Smooth muscle cell (in vitro differentiated cells): ENCODE measurements around the gene NT5DC1. TPM values are rescaled to one million over a fixed set of nuclear protein-coding genes. Genes with fewer than 3 reads are reported as not detected.

Experiments used
- DNase-seq: peaks from one replicate; lab custom pipeline; 2025; ENCODE audit not compliant: unreplicated experiment; lab: John Stamatoyannopoulos, UW
- H2AFZ ChIP-seq: fragments of 200-600 bp; sonication (generic); 2 replicates; pipeline ENCODE4 v1.6.0; 2016; ENCODE audit warnings: antibody characterized with exemption, low read depth, mild to moderate bottlenecking
- H3F3A ChIP-seq: fragments of 200-600 bp; sonication (generic); 2 replicates; pipeline ENCODE4 v1.6.0; 2017; ENCODE audit warnings: antibody characterized with exemption, low read depth
- H3K27ac ChIP-seq: fragments of 200-600 bp; sonication (generic); 2 replicates; pipeline ENCODE4 v1.5.1; 2016; ENCODE audit warnings: low read depth, mild to moderate bottlenecking
- H3K27me3 ChIP-seq: fragments of 200-600 bp; sonication (generic); 2 replicates; pipeline ENCODE4 v1.6.1; 2016; ENCODE audit warnings: low read depth, mild to moderate bottlenecking
- H3K36me3 ChIP-seq: fragments of 200-600 bp; sonication (generic); 2 replicates; pipeline ENCODE4 v1.5.1; 2016; ENCODE audit warnings: low read depth
- H3K4me1 ChIP-seq: fragments of 200-600 bp; sonication (generic); 2 replicates; pipeline ENCODE4 v1.5.1; 2016; ENCODE audit warnings: low read depth
- H3K4me2 ChIP-seq: fragments of 200-600 bp; sonication (generic); 2 replicates; pipeline ENCODE4 v1.6.0; 2016; ENCODE audit warnings: mild to moderate bottlenecking
- H3K4me3 ChIP-seq: fragments of 200-600 bp; sonication (generic); 2 replicates; pipeline ENCODE4 v1.5.1; 2016; ENCODE audit warnings: mild to moderate bottlenecking
- H3K79me2 ChIP-seq: fragments of 200-600 bp; sonication (generic); 2 replicates; pipeline ENCODE4 v1.6.0; 2016; ENCODE audit warnings: low read depth, mild to moderate bottlenecking
- H3K9ac ChIP-seq: fragments of 200-600 bp; sonication (generic); 2 replicates; pipeline ENCODE4 v1.6.0; 2016; ENCODE audit warnings: low read depth
- H3K9me3 ChIP-seq: fragments of 200-600 bp; sonication (generic); replicated peaks from 2 replicates; pipeline ENCODE4 v1.5.1; 2016; ENCODE audit warnings: low read depth
- H4K20me1 ChIP-seq: fragments of 200-600 bp; sonication (generic); 2 replicates; pipeline ENCODE4 v1.6.0; 2016; ENCODE audit warnings: low read depth
- WGBS: methylation state at CpG from one replicate; pipeline ENCODE4 v1.1.7; 2016; ENCODE audit warnings: low lambda C conversion rate; 5-methylcytosine and 5-hydroxymethylcytosine counted together
- polyA plus RNA-seq: library from polyadenylated mRNA; unstranded; fragments of >200 nt; fragmentation: Nextera tagmentation; extraction: Ambion mirVana; gene quantifications from 2 replicates; pipeline ENCODE4 v1.2.1, GENCODE V29; 2016
- total RNA-seq: library from RNA; depleted of rRNA; stranded (reverse); fragments of >200 nt; gene quantifications from 2 replicates; pipeline ENCODE4 v1.2.3, GENCODE V29; 2014
- TF ChIP-seq, protein P1 (sequence below): fragments of 200-600 bp; sonication (generic); IDR thresholded peaks from 2 replicates; pipeline ENCODE4 v1.5.1; 2017; ENCODE audit warnings: borderline replicate concordance, mild to moderate bottlenecking, antibody characterized with exemption; ENCODE audit not compliant: insufficient read depth, poor library complexity, severe bottlenecking

Gene NT5DC1
- total RNA-seq (3.7 and 4.9 TPM in 2 replicates), polyA plus RNA-seq (22.1 and 23.9 TPM in 2 replicates)

DNA sequence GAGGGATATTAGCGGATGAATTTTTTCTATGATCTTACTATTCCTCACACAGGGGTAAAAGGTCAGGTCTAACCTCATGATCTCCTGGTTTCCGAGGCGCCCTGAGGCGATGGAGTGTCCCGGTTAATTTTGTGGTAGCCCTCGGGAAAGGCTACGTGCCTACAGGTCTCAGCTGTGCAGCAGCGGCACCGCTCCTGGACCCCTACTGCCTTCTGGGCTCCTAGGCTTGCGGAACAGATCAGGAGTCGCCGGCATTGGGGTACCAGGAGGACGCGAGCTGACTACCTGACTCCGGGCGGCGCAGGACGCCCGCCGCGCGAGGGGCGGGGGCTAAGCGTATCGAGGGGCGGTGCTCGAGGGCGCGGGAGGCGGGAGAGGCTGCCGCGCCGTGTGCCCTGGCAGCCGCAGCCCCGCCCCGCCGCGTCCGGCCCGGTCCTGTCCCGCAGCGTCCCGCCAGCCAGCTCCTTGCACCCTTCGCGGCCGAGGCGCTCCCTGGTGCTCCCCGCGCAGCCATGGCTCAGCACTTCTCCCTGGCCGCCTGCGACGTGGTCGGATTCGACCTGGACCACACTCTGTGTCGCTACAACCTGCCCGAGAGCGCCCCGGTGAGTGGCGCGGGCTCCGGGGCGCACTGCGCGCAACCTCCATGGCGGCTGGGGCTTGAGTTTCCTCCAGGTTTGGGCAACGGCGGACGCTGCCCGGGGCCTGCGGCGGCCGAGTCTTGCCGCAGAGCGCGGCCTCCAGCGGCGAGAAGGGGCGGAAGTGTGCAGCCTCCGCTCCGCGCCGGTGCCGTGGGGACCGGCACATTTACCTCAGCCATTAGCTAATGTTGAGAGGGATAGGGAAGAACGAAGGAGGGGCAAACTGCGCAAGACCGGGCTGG is at the start of gene NT5DC1:
NT5DC1 (plus strand) TSS at position 435 of the 883 bp plus-strand sequence; CDS start at position 513, 78 bp downstream.
- H3K9me3 ChIP-seq, result peaks cover 10% of the 10 kb centered on the region
- TF ChIP-seq, protein P1, sequence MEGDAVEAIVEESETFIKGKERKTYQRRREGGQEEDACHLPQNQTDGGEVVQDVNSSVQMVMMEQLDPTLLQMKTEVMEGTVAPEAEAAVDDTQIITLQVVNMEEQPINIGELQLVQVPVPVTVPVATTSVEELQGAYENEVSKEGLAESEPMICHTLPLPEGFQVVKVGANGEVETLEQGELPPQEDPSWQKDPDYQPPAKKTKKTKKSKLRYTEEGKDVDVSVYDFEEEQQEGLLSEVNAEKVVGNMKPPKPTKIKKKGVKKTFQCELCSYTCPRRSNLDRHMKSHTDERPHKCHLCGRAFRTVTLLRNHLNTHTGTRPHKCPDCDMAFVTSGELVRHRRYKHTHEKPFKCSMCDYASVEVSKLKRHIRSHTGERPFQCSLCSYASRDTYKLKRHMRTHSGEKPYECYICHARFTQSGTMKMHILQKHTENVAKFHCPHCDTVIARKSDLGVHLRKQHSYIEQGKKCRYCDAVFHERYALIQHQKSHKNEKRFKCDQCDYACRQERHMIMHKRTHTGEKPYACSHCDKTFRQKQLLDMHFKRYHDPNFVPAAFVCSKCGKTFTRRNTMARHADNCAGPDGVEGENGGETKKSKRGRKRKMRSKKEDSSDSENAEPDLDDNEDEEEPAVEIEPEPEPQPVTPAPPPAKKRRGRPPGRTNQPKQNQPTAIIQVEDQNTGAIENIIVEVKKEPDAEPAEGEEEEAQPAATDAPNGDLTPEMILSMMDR, result peak; percentile 27
- peaks cover 23% of the 10 kb centered on the region for H3K4me1 ChIP-seq
- H3K79me2 ChIP-seq, result peaks cover 29% of the 10 kb centered on the region
- H3K36me3 ChIP-seq, result no peaks in the 10 kb centered on the region
- peak within 1 kb of the TSS; percentile 66 for H3K9ac ChIP-seq
- H3K27me3 ChIP-seq, result no peaks in the 10 kb centered on the region
- peak within 1 kb of the TSS; percentile 53 for H3K27ac ChIP-seq
- peak within 1 kb of the TSS; percentile 94 for H3K4me2 ChIP-seq
- WGBS, result 1% methylated on average over 80 of the region's 87 CpGs
- DNase-seq, result peak; percentile 79
- peak within 1 kb of the TSS; percentile 99 for H3K4me3 ChIP-seq
- no peaks in the 10 kb centered on the region for H4K20me1 ChIP-seq
- H2AFZ ChIP-seq, result peak within 1 kb of the TSS; percentile 100
- H3F3A ChIP-seq, result peaks cover 3% of the 10 kb centered on the region

DNA sequence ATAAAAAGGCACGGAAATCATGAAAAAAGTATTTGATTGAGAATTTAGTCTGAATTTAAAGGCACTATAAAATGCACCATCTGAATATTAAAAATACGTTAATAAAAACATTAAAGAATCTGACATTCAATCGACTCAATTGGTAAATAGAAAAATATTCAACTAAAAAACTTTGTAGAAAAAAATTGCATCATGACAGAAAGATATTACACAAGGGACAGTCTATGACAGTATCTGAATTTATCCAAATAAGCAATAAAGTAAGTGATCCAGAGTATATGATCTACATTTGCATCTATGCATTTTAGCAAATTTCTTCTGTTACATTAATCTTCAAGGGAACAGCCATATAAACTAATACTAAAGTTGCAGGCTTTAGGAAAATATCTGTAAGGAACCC is 49.4 kb upstream of the NT5DC1 start:
- TF ChIP-seq, protein P1, result no peak
- H3K27ac ChIP-seq, result no peak overlapping the region
- DNase-seq, result no peak
- no peak overlapping the region for H2AFZ ChIP-seq
- H3K4me1 ChIP-seq, result no peaks in the 10 kb centered on the region
- WGBS, result 90% methylated on average over 3 of the region's 3 CpGs
- no peak overlapping the region for H3K4me2 ChIP-seq
- no peaks in the 10 kb centered on the region for H3K9me3 ChIP-seq
- H3K4me3 ChIP-seq, result no peak overlapping the region
- H4K20me1 ChIP-seq, result no peaks in the 10 kb centered on the region
- H3K27me3 ChIP-seq, result no peaks in the 10 kb centered on the region
- no peaks in the 10 kb centered on the region for H3K36me3 ChIP-seq
- H3F3A ChIP-seq, result no peaks in the 10 kb centered on the region
- H3K79me2 ChIP-seq, result no peaks in the 10 kb centered on the region
- H3K9ac ChIP-seq, result no peak overlapping the region

DNA sequence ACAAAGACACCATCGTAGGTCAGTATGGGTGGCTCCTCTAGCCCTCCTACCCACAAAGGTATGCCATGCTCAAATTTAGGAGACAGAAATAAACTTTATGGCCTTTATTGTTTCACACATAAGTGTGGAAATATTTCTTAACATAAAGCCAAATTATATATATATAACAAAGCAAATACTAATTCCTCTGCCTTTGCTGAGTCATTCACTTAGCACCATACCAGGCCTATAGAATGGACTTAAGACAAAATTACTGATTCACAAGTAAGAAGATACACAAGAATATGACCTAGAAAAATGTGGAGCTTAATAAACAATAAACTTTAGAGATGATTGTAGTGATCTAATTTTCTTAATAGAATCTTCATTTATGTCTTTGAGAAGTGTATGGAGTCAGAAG is 45.1 kb upstream of the NT5DC1 start:
- Histone ChIP-seq H3K9ac (no peak overlapping the region), H3K79me2 (no peaks in the 10 kb centered on the region), H3K27ac (no peak overlapping the region), H3K4me1 (no peaks in the 10 kb centered on the region), H3K27me3 (no peaks in the 10 kb centered on the region), H3K36me3 (no peaks in the 10 kb centered on the region), H4K20me1 (no peaks in the 10 kb centered on the region), H3K4me2 (no peak overlapping the region), H3K9me3 (no peaks in the 10 kb centered on the region), H3F3A (no peaks in the 10 kb centered on the region), H2AFZ (no peak overlapping the region), H3K4me3 (no peak overlapping the region)
- TF ChIP-seq, protein P1, result no peak
- no peak for DNase-seq
- WGBS, result 95% methylated on average over 1 of the region's 1 CpG

DNA sequence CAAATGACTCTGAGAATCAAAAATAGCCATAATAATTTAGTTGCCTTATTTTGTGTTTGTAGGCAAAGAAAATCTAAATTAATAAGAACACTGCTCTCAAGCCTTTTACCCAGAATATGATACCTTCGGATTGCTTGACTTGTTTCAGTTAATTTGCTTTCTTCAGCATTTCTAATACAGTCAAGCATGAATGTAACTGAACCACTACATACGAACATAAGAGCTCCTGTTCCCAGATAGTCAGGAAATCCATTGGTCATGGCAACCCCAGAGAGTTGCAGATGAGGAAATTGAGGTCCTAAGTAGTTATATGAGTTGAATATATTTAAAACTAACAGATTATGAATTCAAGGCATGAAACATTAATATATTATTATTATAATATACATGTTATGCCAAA is 42.9 kb upstream of the NT5DC1 start:
- no peaks in the 10 kb centered on the region for H3K27me3 ChIP-seq
- H3K9ac ChIP-seq, result no peak overlapping the region
- no peak overlapping the region for H3K27ac ChIP-seq
- H3F3A ChIP-seq, result no peaks in the 10 kb centered on the region
- H3K4me3 ChIP-seq, result peak overlapping the region; percentile 34
- H2AFZ ChIP-seq, result no peak overlapping the region
- no peak for DNase-seq
- WGBS, result 93% methylated on average over 2 of the region's 2 CpGs
- no peaks in the 10 kb centered on the region for H3K36me3 ChIP-seq
- TF ChIP-seq, protein P1, result no peak
- no peaks in the 10 kb centered on the region for H3K4me1 ChIP-seq
- H3K4me2 ChIP-seq, result no peak overlapping the region
- H3K9me3 ChIP-seq, result no peaks in the 10 kb centered on the region
- H3K79me2 ChIP-seq, result no peaks in the 10 kb centered on the region
- H4K20me1 ChIP-seq, result no peaks in the 10 kb centered on the region
